ENCODE measurements around the gene GPR161. TPM values are rescaled to one million over a fixed set of nuclear protein-coding genes. Genes with fewer than 3 reads are reported as not detected.
"Not testable (repeated sequence)": the region's sequence is repeated elsewhere in the genome, so short reads cannot be mapped to it uniquely, and the experiment has no call there.

The GPR161 gene
- total RNA-seq (2012; rRNA removed) = 2.8 and 3.9 TPM in 2 replicates

- Histone ChIP-seq H3K9ac (ENCODE audit: low read depth, low read length) (peak within 1 kb of the TSS; percentile 77), H3K27me3 (ENCODE audit: control insufficient read depth, insufficient read depth, low read length) (no peaks in the 10 kb centered on the region), H3K4me2 (ENCODE audit: low read length) (peak within 1 kb of the TSS; percentile 97), H3K4me1 (ENCODE audit: control insufficient read depth, insufficient read depth, low read length) (peaks cover 12% of the 10 kb centered on the region), H3K4me3 (ENCODE audit: low read length) (peak within 1 kb of the TSS; percentile 87), H3K36me3 (ENCODE audit: insufficient read depth, low read length) (no peaks in the 10 kb centered on the region), H3K9me3 (replicated peaks; ENCODE audit: low read length) (no peaks in the 10 kb centered on the region)
Observed at GRCh38 chr1:168136709-168137514, at the start of gene GPR161. GPR161 (minus strand) TSS chr1:168136930; CDS start chr1:168104850, 32,080 bp downstream.

- H3K4me1 ChIP-seq (ENCODE audit: control insufficient read depth, insufficient read depth, low read length); H3K27me3 ChIP-seq (ENCODE audit: control insufficient read depth, insufficient read depth, low read length); H3K4me3 ChIP-seq (ENCODE audit: low read length); H3K9ac ChIP-seq (ENCODE audit: low read depth, low read length); H3K9me3 ChIP-seq (replicated peaks; ENCODE audit: low read length); H3K4me2 ChIP-seq (ENCODE audit: low read length); H3K36me3 ChIP-seq (ENCODE audit: insufficient read depth, low read length): not testable (repeated sequence)
Observed at GRCh38 chr1:168181063-168181720, 44.5 kb upstream of the GPR161 start.

GRCh38 chr1:168180148-168180524 lies 43.4 kb upstream of the GPR161 start:
- Histone ChIP-seq H3K9ac (ENCODE audit: low read depth, low read length) (peak overlapping the region; percentile 94), H3K4me2 (ENCODE audit: low read length) (peak overlapping the region; percentile 93)

GRCh38 chr1:168179438-168180147 lies 42.9 kb upstream of the GPR161 start:
- Histone ChIP-seq H3K27me3 (ENCODE audit: control insufficient read depth, insufficient read depth, low read length) (no peaks in the 10 kb centered on the region), H3K9me3 (replicated peaks; ENCODE audit: low read length) (no peaks in the 10 kb centered on the region), H3K36me3 (ENCODE audit: insufficient read depth, low read length) (peaks cover under 1% of the 10 kb centered on the region), H3K4me1 (ENCODE audit: control insufficient read depth, insufficient read depth, low read length) (no peaks in the 10 kb centered on the region), H3K4me2 (ENCODE audit: low read length) (peak overlapping the region; percentile 93), H3K4me3 (ENCODE audit: low read length) (peak overlapping the region; percentile 95), H3K9ac (ENCODE audit: low read depth, low read length) (peak overlapping the region; percentile 94)

More at GRCh38 chr1:168180148-168180524, 43.4 kb upstream of the GPR161 start:
- H3K4me1 ChIP-seq (ENCODE audit: control insufficient read depth, insufficient read depth, low read length) = no peaks in the 10 kb centered on the region
- H3K36me3 ChIP-seq (ENCODE audit: insufficient read depth, low read length) = peaks cover 4% of the 10 kb centered on the region
- no peaks in the 10 kb centered on the region for H3K27me3 ChIP-seq (ENCODE audit: control insufficient read depth, insufficient read depth, low read length)
- peak overlapping the region; percentile 95 for H3K4me3 ChIP-seq (ENCODE audit: low read length)
- H3K9me3 ChIP-seq (replicated peaks; ENCODE audit: low read length) = no peaks in the 10 kb centered on the region

- H3K4me2 ChIP-seq (ENCODE audit: low read length) = peak within 1 kb of the TSS; percentile 93
- no peaks in the 10 kb centered on the region for H3K27me3 ChIP-seq (ENCODE audit: control insufficient read depth, insufficient read depth, low read length)
- H3K9ac ChIP-seq (ENCODE audit: low read depth, low read length) = peak within 1 kb of the TSS; percentile 94
- H3K9me3 ChIP-seq (replicated peaks; ENCODE audit: low read length) = no peaks in the 10 kb centered on the region
- H3K4me3 ChIP-seq (ENCODE audit: low read length) = peak within 1 kb of the TSS; percentile 95
- H3K4me1 ChIP-seq (ENCODE audit: control insufficient read depth, insufficient read depth, low read length) = no peaks in the 10 kb centered on the region
- no peaks in the 10 kb centered on the region for H3K36me3 ChIP-seq (ENCODE audit: insufficient read depth, low read length)
Observed at GRCh38 chr1:168178638-168179437, 42.1 kb upstream of the GPR161 start, which contains the start of gene TIPRL. TIPRL (plus strand) TSS chr1:168178962; CDS start chr1:168179078, 116 bp downstream.

GRCh38 chr1:168178227-168178637 lies 41.5 kb upstream of the GPR161 start:
- Histone ChIP-seq H3K36me3 (ENCODE audit: insufficient read depth, low read length) (no peaks in the 10 kb centered on the region), H3K4me2 (ENCODE audit: low read length) (peak overlapping the region; percentile 93), H3K4me1 (ENCODE audit: control insufficient read depth, insufficient read depth, low read length) (no peaks in the 10 kb centered on the region), H3K9me3 (replicated peaks; ENCODE audit: low read length) (no peaks in the 10 kb centered on the region), H3K27me3 (ENCODE audit: control insufficient read depth, insufficient read depth, low read length) (no peaks in the 10 kb centered on the region), H3K9ac (ENCODE audit: low read depth, low read length) (peak overlapping the region; percentile 48), H3K4me3 (ENCODE audit: low read length) (peak overlapping the region; percentile 95)

GRCh38 chr1:168172250-168172915 lies 35.7 kb upstream of the GPR161 start:
- no peaks in the 10 kb centered on the region for H3K9me3 ChIP-seq (replicated peaks; ENCODE audit: low read length)
- no peaks in the 10 kb centered on the region for H3K36me3 ChIP-seq (ENCODE audit: insufficient read depth, low read length)
- H3K4me2 ChIP-seq (ENCODE audit: low read length) = no peak overlapping the region
- no peak overlapping the region for H3K9ac ChIP-seq (ENCODE audit: low read depth, low read length)
- no peaks in the 10 kb centered on the region for H3K4me1 ChIP-seq (ENCODE audit: control insufficient read depth, insufficient read depth, low read length)
- no peaks in the 10 kb centered on the region for H3K27me3 ChIP-seq (ENCODE audit: control insufficient read depth, insufficient read depth, low read length)
- H3K4me3 ChIP-seq (ENCODE audit: low read length) = no peak overlapping the region

- no peaks in the 10 kb centered on the region for H3K27me3 ChIP-seq (ENCODE audit: control insufficient read depth, insufficient read depth, low read length)
- no peak overlapping the region for H3K4me3 ChIP-seq (ENCODE audit: low read length)
- H3K9ac ChIP-seq (ENCODE audit: low read depth, low read length) = no peak overlapping the region
- H3K4me2 ChIP-seq (ENCODE audit: low read length) = no peak overlapping the region
- H3K4me1 ChIP-seq (ENCODE audit: control insufficient read depth, insufficient read depth, low read length) = no peaks in the 10 kb centered on the region
- H3K36me3 ChIP-seq (ENCODE audit: insufficient read depth, low read length) = no peaks in the 10 kb centered on the region
- H3K9me3 ChIP-seq (replicated peaks; ENCODE audit: low read length) = no peaks in the 10 kb centered on the region
Observed at GRCh38 chr1:168170564-168171508, 34.1 kb upstream of the GPR161 start.

- Histone ChIP-seq H3K27me3 (ENCODE audit: control insufficient read depth, insufficient read depth, low read length) (no peaks in the 10 kb centered on the region), H3K4me3 (ENCODE audit: low read length) (no peak overlapping the region), H3K4me1 (ENCODE audit: control insufficient read depth, insufficient read depth, low read length) (no peaks in the 10 kb centered on the region)
Observed at GRCh38 chr1:168167806-168168205, 31.1 kb upstream of the GPR161 start.

GRCh38 chr1:168164771-168165170 lies 28.0 kb upstream of the GPR161 start:
- Histone ChIP-seq H3K27me3 (ENCODE audit: control insufficient read depth, insufficient read depth, low read length) (no peaks in the 10 kb centered on the region), H3K4me1 (ENCODE audit: control insufficient read depth, insufficient read depth, low read length) (no peaks in the 10 kb centered on the region), H3K36me3 (ENCODE audit: insufficient read depth, low read length) (no peaks in the 10 kb centered on the region), H3K4me2 (ENCODE audit: low read length) (no peak overlapping the region), H3K4me3 (ENCODE audit: low read length) (no peak overlapping the region), H3K9me3 (replicated peaks; ENCODE audit: low read length) (no peaks in the 10 kb centered on the region), H3K9ac (ENCODE audit: low read depth, low read length) (no peak overlapping the region)

More at GRCh38 chr1:168167806-168168205, 31.1 kb upstream of the GPR161 start:
- Histone ChIP-seq H3K4me2 (ENCODE audit: low read length) (no peak overlapping the region), H3K9ac (ENCODE audit: low read depth, low read length) (no peak overlapping the region), H3K9me3 (replicated peaks; ENCODE audit: low read length) (no peaks in the 10 kb centered on the region), H3K36me3 (ENCODE audit: insufficient read depth, low read length) (no peaks in the 10 kb centered on the region)
